HG03442 (cell line): ENCODE measurements around the gene PDLIM5.
"Not testable (repeated sequence)": the region's sequence is repeated elsewhere in the genome, so short reads cannot be mapped to it uniquely, and the experiment has no call there.

Experiments
- ATAC-seq: cut with Tn5 transposase; IDR thresholded peaks from one replicate; pipeline ENCODE4 v1.9.1; 2021; ENCODE audit warnings: mild to moderate bottlenecking, moderate library complexity; ENCODE audit not compliant: unreplicated experiment

Gene PDLIM5

GRCh38 chr4:94459462-94460161, 7.9 kb downstream of the PDLIM5 start:
- ATAC-seq: no peak

DNA sequence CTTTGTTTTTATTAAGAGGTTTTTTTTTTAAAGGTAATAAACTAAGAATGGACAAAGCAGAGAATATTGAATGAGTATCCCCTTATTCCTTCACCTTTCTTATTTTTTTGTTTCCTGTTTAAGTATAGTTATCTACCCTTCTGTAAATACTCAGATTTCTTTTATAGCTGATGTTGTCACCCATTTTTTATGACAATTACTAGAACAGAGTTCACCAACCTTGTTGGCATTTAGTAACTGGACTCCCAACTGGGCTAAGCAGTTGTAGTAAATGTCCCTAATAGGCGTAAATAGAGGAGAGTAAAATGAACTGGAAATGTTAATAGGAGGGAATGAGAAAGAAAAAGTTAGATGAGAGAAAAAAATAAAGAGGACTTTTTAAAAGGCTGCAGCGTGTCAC, 9.8 kb downstream of the PDLIM5 start:
- no peak for ATAC-seq

DNA sequence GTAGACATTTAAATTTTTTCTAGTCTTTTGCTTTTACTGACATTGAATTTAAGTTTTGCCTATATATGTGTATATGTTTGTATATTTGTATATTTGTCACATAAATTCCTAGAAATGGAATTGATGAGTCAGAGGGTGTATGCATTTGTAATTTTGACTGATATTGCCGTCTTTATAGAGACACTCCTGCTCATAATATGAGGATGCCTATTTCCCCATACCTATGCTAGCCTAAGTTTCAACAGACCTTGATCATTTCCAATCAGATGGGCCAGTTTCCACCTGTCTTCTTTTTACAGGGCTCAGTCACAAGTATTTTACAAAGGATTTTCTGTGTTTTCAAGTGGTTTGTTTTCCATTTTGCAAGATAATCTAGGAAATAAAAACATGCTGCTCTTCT, 10.8 kb downstream of the PDLIM5 start:
- no peak for ATAC-seq

DNA sequence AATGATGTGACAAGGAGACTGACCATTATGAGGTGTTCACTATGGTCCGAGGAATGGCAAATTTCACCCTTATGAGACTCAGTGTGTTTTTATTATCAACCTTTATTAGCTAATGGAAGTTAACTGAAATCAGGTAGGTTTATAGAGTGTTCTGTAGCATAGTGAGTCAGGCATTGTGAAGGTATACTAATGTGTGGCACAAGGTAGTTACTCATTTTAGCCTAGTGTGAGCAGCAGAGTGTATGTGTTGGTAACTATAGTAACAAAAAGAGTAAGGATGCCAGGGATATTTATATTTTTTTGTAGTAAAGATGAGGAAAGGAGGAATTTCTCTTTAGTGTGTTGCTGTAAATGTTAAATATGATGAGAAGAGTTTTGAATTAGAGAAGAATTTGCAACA, 12.0 kb downstream of the PDLIM5 start:
- ATAC-seq: no peak

DNA sequence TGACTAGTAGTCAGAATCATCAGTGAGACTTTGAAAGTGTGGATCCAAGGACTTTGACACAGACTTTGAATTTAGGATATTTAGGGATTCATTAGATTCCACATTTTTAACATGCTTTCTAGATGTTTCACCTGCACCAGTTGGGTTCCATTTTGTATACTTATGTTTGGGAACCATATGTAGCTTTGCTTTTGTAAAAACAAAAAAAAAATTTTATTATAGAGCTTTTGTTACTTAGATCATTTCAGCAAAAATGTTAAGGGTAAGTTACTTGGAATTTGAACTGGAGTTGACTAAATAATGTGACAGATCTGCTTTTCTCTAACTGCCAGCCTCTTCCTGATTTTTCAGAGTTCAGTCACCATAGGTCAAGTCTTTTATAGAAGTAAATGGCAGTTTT, 14.6 kb downstream of the PDLIM5 start:
- ATAC-seq: no peak

DNA sequence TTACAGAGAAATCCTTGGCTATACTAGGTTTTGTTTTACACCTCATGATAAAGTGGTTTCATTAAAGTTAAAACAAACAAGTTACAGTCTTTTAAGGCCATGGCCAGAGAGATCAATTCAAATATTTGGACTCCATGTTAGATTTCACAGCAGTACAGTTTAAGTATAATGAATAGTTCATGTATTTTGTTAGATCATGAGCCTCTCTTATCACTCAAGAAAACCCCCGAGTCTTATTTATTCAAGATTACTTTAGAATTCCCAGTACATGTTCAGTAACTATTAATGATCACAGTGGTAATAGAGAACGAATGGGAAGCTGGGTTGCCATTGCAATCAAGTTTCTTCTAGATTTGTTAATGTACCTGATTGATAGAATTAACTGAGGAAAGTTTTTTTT, 15.2 kb downstream of the PDLIM5 start:
- ATAC-seq: no peak

DNA sequence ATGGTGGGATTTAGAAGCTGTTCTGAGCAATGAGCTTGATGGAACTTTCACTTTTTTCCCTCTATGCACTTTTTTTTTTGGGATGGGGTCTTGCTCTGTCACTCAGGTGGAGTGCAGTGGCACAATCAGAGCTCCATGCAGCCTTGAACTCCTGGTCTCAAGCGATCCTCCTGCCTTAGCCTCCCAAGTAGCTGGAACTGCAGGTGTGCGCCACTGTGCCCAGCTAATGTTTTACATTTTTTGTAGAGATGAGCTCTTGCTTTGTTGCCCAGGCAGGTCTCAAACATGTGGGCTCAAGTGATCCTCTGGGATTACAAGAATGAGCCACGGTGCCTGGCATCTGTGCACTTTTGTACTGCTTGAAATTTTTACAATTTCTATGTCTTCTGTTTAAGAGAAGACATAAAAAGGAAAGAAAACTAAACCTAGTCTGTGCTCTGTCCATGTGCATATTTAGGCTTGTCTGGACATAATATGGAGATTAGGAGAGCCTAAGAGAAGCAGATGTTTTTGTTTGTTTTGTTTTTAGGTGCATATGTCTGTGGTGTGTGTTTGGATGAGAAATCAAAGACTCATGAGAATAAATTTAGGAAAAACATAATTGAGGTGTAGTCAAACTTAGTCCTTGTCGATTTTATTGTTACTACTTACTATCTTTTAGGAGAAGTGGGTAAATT, 16.5 kb downstream of the PDLIM5 start:
- ATAC-seq: no peak

DNA sequence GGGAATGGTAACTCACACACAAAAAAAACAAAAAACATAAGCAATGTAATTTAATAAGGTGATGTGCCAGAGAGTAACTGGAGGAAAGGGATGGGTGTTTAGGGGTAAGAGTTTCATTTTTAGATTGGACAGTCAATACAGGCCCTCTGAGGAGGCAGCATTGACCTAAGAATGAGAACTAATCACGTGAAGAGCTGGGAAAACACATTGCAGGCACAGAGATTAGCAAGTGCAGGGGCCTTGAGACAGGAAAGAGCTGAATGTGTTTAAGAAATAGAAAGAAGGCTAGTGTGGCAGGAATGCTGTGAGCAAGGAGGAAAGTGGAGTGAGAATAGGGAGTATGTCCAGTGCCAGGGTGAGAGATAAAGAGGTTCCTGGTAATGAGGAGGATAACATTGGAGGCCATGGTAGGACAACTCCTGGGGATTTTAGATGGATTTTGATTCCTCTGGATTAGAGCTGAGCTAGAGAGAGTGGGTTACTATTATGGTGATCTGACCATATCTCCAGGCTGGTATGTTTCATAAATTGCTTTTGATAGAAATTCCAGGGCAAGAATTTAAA, 17.6 kb downstream of the PDLIM5 start:
- ATAC-seq: peak; percentile 75

DNA sequence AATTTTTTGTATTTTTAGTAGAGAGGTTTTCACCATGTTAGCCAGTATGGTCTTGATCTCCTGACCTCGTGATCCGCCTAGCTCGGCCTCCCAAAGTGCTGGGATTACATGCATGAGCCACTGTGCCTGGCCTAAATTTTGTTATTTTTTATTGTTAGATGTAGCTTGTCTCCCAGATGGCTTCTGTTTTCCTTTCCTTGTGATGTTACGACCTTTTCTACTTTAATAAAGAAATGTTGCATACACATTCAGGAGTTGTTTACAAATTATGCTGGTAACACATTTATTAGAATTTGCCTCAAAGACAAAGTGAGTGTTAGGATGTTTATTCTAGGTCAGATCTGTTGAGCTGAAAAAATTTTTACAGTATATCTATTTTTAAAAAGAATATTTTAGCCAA, 18.4 kb downstream of the PDLIM5 start:
- no peak for ATAC-seq

DNA sequence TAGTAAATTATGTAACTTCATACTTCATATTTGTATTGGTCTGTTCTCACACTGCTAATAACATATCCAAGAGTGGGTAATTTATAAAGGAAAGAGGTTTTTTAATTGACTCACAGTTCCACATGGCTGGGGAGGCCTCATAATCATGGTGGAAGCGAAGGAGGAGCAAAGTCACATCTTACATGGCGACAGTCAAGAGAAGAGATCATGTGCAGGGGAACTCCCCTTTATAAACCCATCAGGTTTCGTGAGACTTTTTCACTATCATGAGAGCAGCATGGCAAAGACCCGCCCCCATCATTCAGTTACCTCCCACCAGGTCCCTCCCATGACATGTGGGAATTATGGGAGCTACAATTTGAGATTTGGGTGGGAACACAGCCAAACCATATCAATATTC, 19.0 kb downstream of the PDLIM5 start:
- ATAC-seq: not testable (repeated sequence)

DNA sequence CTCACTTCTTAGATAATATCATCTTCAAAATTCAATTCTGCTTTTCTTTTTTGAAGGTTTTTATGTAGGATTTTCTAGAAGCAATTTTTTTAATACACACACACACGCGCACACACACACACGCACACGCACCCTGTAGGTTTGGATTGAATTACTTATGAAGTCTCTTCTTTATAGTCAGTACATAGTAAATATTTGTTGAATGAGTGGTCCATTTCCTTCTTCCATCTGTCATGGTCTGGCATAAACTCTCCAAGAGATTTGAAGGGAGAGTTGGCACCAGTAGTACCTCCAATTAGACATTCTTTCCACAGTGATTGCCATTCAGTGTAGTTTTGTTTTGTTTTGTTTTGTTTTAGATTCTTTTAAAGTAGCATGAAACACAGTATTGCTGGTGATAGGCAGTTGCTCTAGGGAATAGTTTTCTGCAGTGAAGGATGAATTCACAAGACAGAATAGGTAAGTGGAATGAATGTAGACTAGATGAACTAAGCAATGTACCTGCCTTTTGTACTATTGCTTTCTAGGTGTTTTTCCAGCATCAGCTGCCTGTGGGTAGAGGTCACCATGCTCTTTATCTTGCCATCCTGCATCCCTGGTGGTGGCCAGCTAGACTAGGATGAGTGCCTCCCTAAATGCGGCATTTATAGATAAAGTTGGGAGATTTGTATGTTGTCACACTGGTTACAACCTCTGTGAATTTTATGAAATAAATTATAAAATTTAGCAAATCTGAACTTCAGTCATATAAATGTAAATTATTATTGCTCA, 20.5 kb downstream of the PDLIM5 start:
- no peak for ATAC-seq

- no peak for ATAC-seq
Observed at GRCh38 chr4:94475050-94475449, 23.3 kb downstream of the PDLIM5 start.

DNA sequence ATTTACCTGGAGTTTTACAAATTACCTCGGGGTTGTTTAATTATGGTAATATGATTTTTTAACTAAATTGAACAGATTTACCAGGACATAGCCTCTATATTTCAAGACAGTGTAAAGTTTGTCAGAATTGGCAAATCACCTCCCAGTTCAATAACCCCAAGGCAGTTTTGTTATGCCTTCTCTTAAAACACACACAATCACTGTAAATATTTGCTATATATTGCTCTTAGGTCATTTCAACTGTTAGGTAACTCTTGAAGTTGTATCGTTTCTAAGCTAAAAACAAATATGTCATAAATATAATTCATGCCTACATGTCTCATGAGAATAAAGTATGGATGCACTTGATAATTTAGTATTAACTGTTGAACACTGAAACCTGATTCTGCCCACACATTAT, 24.1 kb downstream of the PDLIM5 start:
- no peak for ATAC-seq

GRCh38 chr4:94477227-94477626, 25.5 kb downstream of the PDLIM5 start:
- ATAC-seq: no peak

DNA sequence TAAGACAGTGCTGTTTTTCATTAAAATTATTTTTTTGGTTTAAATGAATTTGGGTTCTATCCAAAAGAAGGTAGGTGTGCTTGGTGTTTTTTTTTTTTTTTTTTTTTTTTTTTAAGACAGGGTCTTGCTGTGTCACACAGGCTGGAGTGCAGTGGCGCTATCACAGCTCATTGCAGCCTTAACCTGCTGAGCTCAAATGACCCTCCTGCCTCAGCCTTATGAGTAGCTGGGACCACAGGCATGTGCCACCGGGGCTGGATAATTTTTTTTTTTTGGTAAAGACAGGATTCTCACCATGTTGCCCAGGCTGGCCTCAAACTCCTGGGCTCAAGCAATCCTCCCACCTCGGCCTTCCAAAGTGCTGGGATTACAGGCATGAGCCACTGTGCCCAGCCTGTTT, 27.1 kb downstream of the PDLIM5 start:
- not testable (repeated sequence) for ATAC-seq

- ATAC-seq: no peak
Observed at GRCh38 chr4:94479358-94480141, 27.8 kb downstream of the PDLIM5 start.

GRCh38 chr4:94480362-94480951, 28.7 kb downstream of the PDLIM5 start:
- no peak for ATAC-seq

GRCh38 chr4:94483895-94484294, 32.2 kb downstream of the PDLIM5 start:
- no peak for ATAC-seq

GRCh38 chr4:94484818-94485217, 33.1 kb downstream of the PDLIM5 start:
- no peak for ATAC-seq

- no peak for ATAC-seq
Observed at GRCh38 chr4:94486372-94486801, 34.6 kb downstream of the PDLIM5 start.
